Superior temporal gyrus (tissue), 1 donor: ENCODE results near the gene CUX1.
"Not testable (repeated sequence)": the region's sequence is repeated elsewhere in the genome, so short reads cannot be mapped to it uniquely, and the experiment has no call there.

Source experiments
- DNase-seq: peaks from one replicate; pipeline ENCODE4 v3.0.0-alpha.2; 2016; ENCODE audit errors: extremely low spot score

The CUX1 gene

GRCh38 chr7:101917566-101917965, 100.1 kb downstream of the CUX1 start:
- DNase-seq = no peak

- no peak for DNase-seq
These were observed 101.0 kb downstream of the CUX1 start for GRCh38 chr7:101918426-101918825.

GRCh38 chr7:101919363-101920115, 102.1 kb downstream of the CUX1 start:
- DNase-seq = no peak

- DNase-seq = no peak
These were observed 103.6 kb downstream of the CUX1 start for GRCh38 chr7:101921061-101921460.

GRCh38 chr7:101921546-101922489, 104.4 kb downstream of the CUX1 start:
- not testable (repeated sequence) for DNase-seq

- DNase-seq = no peak
These were observed 105.5 kb downstream of the CUX1 start for GRCh38 chr7:101922631-101923601.

GRCh38 chr7:101923602-101923985, 106.2 kb downstream of the CUX1 start:
- DNase-seq = no peak

GRCh38 chr7:101924171-101924570, 106.7 kb downstream of the CUX1 start:
- DNase-seq = peak; percentile 50

GRCh38 chr7:101926265-101926664, 108.8 kb downstream of the CUX1 start:
- DNase-seq = no peak

GRCh38 chr7:101927389-101927788, 110.0 kb downstream of the CUX1 start:
- no peak for DNase-seq

GRCh38 chr7:101927802-101928201, 110.4 kb downstream of the CUX1 start:
- DNase-seq = no peak

- no peak for DNase-seq
These were observed 111.8 kb downstream of the CUX1 start for GRCh38 chr7:101929256-101929655.

- DNase-seq = not testable (repeated sequence)
These were observed 112.5 kb downstream of the CUX1 start for GRCh38 chr7:101929911-101930310.

- no peak for DNase-seq
These were observed 114.7 kb downstream of the CUX1 start for GRCh38 chr7:101932083-101932482.

GRCh38 chr7:101933028-101933427, 115.6 kb downstream of the CUX1 start:
- no peak for DNase-seq

- no peak for DNase-seq
These were observed 116.3 kb downstream of the CUX1 start for GRCh38 chr7:101933688-101934121.

- no peak for DNase-seq
These were observed 117.2 kb downstream of the CUX1 start for GRCh38 chr7:101934618-101935017.

- no peak for DNase-seq
These were observed 118.2 kb downstream of the CUX1 start for GRCh38 chr7:101935521-101936141.

- no peak for DNase-seq
These were observed 118.8 kb downstream of the CUX1 start for GRCh38 chr7:101936223-101936610.

GRCh38 chr7:101936611-101937231, 119.3 kb downstream of the CUX1 start:
- DNase-seq = no peak
